Stromal cell of bone marrow (primary cell): ENCODE results near the gene SLC37A2.

ENCODE experiments used
- DNase-seq: peaks from one replicate; pipeline ENCODE4 v3.0.0-alpha.2; 2012; ENCODE audit warnings: low read depth

Gene SLC37A2

DNA sequence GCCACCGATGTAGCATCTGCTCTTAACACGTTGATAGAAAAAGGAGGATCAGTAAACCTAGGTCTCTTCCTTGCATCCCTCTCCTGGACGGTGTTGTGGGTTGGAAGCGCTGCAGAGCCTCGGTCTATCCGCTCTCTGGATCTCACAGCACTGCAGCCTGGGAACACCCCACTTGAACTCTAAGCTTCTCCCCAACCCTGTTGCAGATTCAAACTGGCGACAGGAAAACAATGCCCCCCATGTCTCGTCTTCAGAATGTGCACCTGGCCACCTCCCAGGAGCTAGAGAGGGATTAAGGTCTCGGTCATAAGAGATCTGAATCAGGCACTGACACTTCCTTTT lies 47.9 kb downstream of the SLC37A2 start:
- DNase-seq: no peak

DNA sequence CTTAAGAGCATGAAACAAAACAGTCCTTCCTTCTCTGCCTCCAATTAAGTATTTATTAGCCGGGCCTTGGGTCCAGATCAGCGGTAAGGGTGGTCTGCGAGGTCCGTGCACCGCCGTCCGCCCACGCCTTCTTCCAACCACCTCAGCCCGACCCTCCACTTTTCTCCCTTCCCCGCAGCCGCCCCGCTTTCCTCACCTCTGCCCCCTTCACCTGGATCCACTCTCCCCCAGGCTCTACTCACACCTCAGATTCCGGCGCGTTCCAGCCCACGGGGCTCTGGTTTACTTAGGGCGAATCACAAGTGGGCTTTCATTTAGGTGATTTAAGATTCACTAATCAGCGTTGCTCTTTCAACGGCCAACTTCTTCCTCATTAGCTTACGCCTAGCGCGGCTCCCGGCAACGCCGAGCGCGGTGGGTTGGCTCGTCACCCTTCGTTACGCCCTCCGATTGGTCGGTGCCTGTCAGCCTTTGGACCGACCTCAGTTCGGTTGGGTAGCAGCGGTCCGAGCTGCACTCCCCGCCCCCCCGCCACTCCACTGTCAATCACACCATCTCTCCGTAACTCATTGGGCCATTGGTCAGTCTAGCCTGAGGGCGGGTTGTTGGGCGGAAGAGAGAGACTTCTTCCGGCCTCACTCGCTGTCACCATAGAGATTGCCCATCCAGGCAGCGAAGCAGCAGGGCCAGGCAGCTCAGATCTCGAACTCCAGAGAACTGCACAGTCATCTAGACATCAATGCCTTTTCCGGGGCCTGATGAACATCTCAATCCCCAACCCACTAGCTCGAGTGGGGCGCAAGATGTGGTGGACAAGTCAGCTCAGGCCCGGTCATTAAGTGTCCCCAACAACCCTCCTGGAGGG lies 48.5 kb downstream of the SLC37A2 start, which contains the start of gene TMEM218:
Gene TMEM218, minus strand, starts transcription at position 284 of the 865 bp plus-strand sequence. CDS start 9,385 bp downstream, outside the sequence.
- peak; percentile 98 for DNase-seq

DNA sequence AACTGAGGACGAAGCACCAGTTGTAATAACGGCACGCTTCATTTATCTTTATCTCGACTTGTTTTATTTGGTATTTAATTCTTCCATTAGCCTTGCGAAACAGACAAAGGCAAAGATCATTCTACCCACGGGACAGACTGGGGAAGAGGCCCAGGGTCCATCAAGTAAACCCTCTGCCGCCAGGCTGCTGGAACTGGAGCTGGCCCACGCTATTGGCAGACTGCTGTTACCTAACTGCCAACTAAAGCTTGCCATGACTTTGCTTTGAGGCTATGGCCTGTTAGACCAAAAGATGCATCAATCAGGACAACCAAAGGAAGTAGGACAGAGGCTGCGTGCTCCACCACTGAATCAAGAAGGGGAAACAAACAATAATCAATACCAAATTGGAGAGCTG lies 49.1 kb downstream of the SLC37A2 start:
- no peak for DNase-seq

DNA sequence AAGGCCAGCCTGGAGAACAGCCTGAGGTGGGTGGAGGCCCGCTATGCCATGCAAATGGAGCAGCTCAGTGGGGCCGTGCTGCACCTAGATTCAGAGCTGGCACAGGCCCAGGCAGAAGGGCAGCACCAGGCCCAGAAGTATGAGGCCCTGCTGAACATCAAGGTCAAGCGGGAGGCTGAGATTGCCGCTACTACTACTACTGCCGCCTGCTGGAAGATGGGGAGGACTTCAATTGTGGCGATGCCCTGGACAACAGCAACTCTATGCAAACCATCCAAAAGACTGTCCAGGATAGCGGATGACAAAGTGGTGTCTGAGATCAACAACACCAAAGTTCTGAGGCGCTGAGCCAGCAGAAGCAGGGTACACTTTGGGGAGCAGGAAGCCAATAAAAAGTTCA lies 51.4 kb downstream of the SLC37A2 start:
- DNase-seq: no peak

DNA sequence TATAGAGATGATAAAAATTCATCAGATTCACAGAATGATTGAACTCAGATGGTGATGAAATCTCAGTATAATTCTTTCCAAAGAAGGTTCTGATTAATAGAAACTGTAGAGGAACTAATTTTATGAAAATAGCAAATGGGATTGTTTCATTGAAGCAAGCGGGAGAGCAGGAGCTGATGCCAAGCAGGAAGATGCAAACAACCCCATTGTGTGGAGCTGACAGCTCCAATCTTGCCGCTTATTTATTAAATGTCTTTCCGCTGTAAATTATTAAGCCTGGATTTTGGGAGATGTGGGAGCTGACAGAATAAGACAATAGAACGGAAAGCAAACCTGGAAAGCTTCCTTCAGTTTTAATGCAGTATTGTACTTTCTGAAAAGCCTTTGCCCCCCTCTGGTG lies 54.3 kb downstream of the SLC37A2 start:
- DNase-seq: no peak

DNA sequence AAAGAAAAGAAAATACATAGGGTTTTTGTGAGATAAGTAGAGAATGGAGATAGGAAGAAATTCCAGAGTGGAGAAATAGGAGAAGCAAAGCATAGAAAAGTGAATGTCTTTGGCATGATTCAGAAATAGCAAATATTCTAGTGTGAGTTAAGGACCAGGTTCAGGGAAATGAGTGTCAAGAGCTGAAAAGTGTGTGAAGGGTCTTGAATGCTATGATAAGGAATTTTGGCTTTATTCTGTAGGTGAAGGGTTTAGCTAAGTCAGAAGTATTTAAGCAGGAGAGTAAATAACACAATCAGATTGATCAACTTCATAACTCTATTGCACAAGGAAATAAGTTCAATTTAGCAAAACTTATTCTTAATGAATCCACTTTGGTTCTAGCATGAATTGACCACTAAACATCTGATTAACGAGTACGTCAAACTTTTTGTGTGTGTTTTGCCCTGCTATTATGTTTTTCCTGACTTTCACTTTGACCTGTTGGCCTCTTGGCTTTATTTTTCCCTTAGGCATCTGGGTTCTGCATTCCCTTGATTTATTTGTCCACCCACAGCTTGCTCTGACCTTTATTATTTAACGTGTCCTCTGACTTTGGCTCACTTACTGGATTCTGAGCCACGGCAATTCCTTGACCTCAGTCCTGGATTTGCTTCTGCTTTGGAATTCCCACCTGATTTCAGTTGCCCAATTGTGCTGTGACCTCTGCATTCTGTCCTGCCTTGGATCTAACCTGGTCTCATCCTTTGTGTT lies 60.3 kb downstream of the SLC37A2 start:
- DNase-seq: no peak

DNA sequence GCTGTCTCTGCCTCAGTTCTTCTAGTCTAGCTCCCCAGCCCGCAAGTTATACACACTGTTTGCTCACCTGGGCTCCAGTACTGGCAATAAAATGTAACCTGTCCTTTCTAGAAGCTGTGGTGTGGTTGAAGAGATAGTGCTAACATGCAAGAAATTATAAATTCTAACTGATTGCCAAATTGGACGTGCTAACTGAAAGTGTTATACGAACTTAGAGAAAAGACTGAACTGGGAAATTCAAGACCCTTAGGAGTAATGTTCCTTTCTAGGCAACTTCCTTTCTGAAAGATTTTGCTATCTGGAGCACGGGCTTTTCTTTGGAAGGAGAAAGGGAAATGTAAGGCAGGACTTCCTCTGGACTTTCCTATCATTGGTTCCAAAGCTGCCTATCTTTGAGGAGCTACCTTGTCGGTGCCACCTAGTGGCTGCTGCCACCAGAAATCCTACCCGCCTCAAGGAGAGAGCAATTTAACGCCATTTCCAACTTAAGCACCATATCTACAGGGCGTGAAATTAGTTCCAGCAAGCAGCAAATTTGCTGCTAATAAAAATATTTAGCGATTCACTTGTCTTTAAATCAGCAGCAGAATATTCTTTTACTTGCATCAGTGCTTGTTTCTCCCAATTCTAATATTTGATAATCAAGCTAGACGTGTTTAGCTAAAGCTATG lies 61.0 kb downstream of the SLC37A2 start:
- DNase-seq: peak; percentile 23

DNA sequence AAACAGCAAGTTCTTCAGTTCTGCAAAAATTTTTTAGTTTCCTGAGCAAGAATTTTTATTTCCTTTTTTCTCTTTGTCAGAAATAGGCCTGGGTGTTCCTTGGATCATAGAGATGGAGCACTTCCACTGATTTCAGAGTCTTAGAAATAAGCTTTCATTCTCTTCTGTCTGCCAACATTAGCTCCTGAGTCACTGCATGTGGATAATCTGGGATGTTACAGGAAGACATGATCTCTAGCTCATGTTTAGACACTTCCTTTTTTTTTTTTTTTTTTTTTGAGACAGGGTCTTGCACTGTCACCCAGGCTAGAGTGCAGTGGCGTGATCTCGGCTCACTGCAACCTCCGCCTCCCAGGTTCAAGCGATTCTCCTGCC lies 61.5 kb downstream of the SLC37A2 start:
- DNase-seq: no peak

DNA sequence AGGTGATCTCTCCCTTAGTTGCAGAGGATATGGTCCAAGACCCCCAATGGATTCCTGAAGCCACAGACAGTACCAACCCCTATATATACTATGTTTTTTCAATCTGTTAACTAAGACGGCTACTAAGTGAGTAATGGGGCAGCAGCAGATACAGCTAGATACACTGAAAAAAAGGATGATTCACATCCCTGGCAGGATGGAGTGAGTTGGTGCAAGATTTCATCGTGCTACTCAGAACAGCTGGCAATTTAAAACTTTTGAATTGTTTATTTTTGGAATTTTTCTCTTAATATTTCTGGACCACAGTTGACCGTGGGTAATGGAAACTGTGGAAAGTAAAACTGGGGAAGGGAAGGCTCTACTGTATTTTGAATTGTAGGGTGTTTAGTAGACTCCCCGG lies 65.3 kb downstream of the SLC37A2 start:
- peak; percentile 72 for DNase-seq

DNA sequence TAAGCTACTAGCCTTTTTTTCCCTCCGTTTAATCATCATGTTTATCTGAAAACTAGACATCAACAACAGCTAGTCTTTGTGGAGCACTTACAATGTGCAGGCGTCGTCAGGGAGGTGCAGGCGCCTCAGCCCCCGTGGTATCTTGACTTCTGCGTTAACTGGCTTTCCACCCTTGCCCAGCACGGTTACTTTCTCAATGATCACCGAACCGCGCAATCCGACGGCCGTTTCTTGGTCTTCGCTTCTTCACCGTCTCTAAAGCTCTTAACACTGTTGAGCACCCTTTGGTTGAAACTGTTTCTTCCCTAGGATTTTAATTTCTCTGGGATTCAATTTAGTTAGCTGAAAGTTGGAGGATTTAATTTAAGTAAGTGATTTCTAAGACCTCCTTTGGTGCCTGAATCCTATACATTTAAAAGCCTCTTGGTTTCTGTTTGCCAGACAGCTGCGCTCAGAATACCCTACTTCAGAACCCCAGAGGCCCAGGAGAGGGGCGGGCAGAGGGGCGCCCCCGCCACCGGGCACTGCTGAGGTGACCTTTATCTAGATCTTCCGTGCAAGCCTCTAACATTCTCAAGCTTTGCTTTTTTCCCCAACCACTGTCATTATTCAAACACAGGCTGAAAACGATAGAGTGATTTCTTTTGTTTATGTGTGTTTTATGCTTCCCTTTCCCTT lies 66.3 kb downstream of the SLC37A2 start:
- no peak for DNase-seq

DNA sequence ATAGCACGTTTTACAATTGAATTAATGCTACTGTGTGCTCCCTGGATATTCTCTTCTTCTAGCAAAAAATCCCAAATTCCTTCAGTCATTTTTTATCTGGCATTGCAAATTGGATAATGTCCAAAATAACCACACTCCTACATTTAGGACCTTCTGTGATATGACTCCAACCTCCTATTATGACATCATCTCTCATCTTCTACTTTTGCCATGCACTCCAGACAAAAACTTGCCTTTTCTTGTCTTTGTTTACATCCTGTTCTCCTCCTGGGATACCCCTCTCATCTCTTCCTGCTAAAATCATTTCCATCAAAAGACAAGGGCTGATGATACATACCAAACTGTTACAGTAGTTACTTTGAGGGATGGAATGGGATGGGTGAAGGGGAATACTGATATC lies 69.0 kb downstream of the SLC37A2 start:
- no peak for DNase-seq

DNA sequence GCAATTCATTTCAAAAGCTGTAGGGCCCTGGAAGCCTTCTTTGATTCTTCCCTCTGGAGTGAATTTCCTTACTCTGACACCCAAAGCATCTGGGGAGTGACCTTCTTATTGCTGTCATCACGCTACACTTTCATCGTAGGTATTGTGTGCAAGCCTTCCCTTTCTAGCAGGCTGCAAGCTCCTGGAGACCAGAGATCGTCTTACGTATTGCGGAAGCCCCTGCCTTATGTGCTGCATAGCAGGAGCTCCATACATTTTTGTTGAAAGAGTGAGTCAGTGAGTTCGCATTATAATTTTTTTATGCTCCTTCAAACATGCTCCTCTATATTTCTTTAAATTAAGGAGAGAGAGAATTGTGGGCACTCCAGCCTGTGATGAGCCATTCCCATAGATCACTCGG lies 69.5 kb downstream of the SLC37A2 start:
- DNase-seq: no peak

DNA sequence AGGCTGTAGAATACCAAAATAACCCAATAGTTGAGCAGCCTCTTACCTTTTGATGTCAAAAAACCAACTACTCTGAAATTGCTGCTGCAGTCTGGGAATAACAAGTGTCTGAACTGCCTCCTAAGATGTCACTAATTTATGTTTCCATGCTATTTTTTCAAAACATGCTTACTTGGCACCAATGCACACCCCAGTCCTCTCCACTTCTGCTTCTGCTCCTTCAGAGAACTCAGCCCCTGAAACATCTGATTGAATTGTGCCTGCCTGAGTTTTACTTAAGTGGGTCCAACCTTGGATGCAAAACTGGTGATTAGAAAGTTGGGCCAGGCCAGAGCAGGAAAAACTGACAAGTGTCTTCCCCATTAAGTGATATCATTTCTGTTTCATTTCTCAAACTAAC lies 72.9 kb downstream of the SLC37A2 start:
- DNase-seq: no peak

DNA sequence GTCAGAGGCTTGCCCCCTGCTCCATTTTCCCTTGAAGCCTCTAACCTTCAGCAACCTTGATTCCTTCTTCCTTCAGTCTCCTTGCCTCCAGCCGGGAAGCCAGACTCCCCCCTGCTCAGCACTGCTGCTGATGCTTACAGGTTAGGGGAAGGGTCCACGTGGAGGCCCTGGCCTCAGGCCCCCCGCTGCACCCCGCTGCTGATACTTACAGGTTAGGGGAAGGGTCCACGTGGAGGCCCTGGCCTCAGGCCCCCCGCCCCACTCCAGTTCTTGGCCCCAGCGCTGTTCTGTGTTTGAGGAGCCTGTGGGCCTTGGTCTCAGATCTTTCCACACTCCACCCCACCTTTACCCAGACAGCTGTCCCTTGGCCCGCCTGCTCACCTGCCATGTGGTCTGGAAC lies 75.9 kb downstream of the SLC37A2 start:
- DNase-seq: no peak

DNA sequence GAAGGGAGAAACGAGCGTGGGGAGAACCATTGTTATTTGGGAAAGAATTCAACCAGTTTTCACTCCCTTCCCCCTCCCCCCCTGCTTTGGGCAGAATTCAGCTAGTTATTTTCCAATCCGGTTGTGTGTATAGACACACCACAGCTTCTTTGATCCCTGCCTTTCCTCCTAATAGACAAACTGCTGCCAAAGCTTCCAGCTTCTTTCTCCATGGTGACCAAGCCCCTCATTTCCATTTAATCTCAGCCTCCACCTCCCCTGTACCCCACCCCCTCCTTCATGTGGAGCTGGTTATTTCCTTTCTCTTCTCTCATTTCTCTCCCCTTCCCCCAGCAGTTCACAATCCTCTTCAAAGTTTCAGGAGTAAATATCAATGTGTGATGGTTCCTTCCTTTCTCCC lies 76.7 kb downstream of the SLC37A2 start:
- DNase-seq: no peak
